ENCODE results near the gene CAMSAP3. TPM values are rescaled to one million over a fixed set of nuclear protein-coding genes. Genes with fewer than 3 reads are reported as not detected.
"Not testable (repeated sequence)": the region's sequence is repeated elsewhere in the genome, so short reads cannot be mapped to it uniquely, and the experiment has no call there.

The CAMSAP3 gene
- total RNA-seq, 1 donor from 2014 or later, result 5.7 TPM

- no peak for DNase-seq
Measured at GRCh38 chr19:7632340-7633203, 36.9 kb downstream of the CAMSAP3 start.

- DNase-seq, result no peak
Measured at GRCh38 chr19:7633698-7634097, 38.0 kb downstream of the CAMSAP3 start, which contains the start of gene PCP2. PCP2 (minus strand) TSS chr19:7633719; CDS start chr19:7633457, 262 bp downstream.

GRCh38 chr19:7635670-7636069, 40.0 kb downstream of the CAMSAP3 start:
- no peak for DNase-seq

DNA sequence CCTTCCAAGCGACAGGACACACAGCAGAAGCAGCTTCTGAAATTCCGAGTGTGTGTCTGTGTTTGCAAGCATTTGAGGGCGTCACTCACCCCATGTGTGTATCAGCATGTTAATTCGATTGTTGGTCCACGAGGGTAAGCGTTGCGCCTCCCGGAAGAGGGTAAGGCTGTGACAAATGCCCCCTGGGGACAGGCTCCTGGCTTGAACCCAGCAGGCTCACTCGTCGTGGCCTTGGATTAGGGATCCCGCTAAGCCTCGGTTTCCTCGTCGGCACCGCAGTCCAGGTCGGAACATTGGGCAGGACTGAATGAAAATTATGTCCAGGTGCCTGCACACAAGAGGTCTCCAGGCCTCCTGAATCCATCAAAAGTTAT, 40.6 kb downstream of the CAMSAP3 start:
- no peak for DNase-seq

DNA sequence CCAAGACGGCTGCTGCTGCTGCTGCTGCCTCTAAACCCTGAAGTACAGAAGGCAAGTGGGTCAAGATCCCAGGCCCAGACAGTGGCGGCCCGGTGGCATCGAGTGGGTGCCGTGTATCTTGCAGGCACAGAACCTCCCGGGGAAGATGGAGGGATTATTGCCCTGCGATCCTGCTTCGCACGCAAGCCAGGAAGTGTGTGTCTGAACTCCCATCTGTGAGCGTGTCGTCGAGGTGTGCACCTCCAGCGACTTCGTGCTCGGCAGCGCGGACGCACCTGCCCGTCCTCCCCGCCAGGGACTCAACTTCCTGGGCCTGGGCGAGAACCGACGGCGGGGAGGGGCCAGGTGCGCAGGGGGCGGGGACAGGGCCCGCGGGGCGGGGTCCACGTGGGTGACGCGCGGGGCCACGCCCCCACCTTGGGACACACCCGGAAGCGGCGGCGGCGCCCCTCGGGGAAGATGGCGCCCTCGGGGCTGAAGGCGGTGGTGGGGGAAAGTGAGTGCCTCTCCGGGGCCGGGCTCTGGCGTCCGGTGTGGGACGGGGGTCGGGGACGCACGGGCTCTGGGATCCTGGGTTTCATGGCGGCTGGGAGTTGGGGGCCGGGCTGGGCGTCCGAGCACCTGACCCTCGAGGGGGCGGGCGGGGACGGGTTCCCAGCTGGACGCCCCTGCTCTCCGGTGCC, 41.2 kb downstream of the CAMSAP3 start, which contains the start of gene STXBP2:
TSS of gene STXBP2 (plus strand) at position 420 of the 683 bp plus-strand sequence. CDS start at position 460, 40 bp downstream.
- no peak for DNase-seq

DNA sequence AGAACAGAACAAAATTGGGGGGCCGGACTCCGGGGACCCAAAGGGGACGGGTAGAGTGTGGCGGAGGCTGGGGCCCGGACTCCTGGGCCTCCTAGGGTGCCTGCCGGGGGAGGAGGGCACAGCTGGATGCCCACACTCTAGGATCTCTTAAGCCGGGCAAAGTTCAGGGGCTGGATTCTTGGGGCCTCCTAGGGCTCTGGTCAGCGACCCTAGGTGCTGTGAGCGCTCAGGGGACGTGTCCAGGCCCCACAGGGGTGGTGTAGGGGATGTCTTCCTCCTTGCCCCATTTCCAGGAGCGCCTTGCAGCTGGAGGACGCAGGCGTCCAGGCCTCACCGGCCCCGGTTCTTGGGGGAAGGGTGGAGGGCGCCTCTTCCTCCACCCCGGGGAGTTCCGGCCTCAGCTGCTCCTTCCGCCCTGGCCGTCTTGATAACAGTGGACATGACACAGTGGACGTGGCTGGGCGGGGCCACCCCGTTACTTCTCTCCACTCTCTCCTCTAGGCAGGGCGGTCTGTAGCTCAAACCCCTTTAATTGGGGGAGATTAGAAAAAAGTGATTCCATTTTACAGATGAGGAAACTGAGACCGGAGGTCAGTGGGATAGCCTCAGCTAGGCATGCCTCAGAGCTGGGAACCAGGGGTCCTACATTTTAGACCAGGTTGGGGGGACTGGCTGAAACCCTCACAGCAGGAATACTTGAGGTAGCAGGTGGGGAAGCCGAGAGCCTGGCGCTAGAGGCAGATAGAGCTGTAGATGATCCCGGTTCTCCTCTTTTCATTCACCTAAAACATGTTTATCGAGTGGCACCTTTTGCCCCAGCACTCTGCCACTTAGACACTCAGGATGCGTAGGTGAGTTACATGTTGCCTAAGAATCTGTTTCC, 42.0 kb downstream of the CAMSAP3 start:
- DNase-seq, result no peak

DNA sequence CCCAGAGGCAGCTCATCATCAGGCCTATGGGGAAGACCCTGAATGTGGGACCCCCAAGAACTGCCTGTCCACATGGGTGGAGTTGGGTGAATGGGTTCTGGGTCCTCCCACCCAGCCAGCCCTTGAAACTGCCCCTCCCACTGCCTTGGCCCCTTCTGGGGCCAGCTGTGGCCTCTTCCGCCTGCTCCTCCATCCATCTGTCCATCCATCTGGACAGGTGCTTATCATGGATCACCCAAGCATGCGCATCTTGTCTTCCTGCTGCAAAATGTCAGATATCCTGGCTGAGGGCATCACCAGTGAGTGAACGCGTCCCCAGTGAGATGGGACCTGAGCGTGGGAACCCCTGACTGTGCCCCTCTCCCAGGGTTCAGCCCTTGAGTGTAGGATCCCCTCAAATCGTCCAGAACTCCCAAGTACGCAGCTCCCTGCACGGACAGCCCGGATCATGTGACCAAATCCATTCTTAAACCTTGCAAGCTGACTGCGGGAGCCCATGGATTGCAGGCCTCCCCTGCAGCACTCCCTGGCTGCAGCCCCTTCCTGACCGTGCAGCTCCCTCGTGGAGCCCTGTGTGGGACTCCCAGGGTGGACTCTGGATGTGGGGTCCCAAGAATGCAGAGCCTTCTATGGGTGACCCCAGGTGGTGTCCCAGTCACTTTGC, 43.3 kb downstream of the CAMSAP3 start:
- DNase-seq, result no peak

GRCh38 chr19:7639863-7640348, 44.2 kb downstream of the CAMSAP3 start:
- no peak for DNase-seq

GRCh38 chr19:7640803-7641202, 45.1 kb downstream of the CAMSAP3 start:
- no peak for DNase-seq

- DNase-seq, result no peak
Measured at GRCh38 chr19:7641290-7642276, 45.9 kb downstream of the CAMSAP3 start.

DNA sequence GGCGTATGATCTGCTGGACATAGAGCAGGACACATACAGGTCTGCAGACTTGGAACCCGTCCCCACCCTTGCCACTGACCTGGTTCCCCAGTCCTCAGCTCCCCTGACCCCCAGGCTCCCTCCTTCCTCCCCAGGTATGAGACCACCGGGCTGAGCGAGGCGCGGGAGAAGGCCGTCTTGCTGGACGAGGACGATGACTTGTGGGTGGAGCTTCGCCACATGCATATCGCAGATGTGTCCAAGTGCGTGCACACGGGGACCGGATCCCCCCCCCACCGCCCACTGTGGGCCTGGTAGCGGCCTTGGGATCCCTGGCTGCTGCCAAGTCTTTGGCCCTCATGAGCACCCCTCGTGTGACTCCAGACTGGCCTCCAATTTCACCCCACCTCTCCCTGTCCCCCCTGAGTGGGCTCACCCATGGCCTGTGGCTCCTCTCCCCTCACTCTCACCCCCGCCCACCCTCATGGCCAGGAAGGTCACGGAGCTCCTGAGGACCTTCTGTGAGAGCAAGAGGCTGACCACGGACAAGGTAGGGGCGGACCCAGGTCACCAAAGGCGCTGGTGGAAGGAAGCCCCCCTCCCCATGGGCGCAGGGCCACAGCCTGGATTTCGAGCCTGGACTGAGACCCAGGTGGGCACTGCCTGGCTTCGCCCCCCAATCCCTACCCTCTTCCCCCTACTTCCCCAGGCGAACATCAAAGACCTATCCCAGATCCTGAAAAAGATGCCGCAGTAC, 46.8 kb downstream of the CAMSAP3 start:
- DNase-seq, result no peak

DNA sequence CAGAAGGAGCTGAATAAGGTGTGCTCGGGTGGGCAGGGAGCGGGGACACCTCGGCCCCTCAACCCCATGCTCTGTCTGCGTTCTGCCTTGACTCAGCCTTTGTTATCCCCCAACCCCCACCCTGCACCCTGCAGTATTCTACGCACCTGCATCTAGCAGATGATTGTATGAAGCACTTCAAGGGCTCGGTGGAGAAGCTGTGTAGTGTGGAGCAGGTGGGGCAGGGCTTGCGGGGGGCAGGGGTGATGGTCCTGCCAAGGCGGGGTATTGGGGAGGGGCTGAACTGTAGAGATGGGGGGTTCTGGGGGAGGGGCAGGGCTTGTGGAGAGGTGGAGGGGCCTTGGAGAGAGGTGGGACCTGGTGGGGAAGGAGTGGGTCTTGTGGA, 47.4 kb downstream of the CAMSAP3 start:
- no peak for DNase-seq

DNA sequence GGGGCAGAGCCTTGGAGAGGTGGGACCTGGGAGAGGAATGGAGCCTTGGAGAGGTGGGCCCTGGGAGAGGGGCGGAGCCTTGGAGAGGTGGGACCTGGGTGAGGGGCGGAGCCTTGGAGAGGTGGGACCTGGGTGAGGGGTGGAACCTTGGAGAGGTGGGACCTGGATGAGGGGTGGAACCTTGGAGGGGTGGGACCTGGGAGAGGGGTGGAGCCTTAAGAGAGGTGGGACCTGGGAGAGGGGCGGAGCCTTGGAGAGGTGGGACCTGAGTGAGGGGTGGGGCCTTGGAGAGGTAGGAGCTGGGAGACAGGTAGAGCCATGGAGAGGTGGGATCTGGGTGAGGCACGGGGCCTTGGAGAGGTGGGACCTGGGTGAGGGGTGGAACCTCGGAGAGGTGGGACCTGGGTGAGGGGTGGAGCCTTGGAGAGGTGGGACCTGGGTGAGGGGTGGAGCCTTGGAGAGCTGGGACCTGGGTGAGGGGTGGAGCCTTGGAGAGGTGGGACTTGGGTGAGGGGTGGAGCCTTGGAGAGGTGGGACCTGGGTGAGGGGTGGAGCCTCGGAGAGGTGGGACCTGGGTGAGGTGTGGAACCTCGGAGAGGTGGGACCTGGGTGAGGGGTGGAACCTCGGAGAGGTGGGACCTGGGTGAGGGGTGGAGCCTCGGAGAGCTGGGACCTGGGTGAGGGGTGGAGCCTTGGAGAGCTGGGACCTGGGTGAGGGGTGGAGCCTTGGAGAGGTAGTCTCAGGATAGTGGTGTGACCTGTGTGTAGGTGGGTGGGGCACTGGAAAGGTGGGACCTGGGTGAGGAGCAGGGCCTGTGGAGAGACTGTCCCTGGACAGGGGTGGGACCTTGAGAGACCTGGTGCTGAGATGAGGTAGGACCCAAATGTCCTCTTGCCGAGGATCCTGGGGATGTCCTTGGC, 48.2 kb downstream of the CAMSAP3 start:
- DNase-seq, result not testable (repeated sequence)

DNA sequence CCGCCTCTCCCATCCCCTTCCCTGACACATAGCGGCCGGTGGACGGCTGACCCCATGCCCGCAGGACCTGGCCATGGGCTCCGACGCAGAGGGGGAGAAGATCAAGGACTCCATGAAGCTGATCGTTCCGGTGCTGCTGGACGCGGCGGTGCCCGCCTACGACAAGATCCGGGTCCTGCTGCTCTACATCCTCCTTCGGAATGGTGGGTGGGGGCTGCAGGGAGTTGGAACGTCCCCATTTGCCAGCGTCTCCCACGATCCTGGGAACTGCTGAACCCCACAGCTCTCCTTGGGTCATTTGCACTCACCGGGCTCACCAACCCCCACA, 48.9 kb downstream of the CAMSAP3 start:
- DNase-seq, result no peak

- no peak for DNase-seq
Measured at GRCh38 chr19:7645163-7645562, 49.5 kb downstream of the CAMSAP3 start.

GRCh38 chr19:7645656-7646425, 50.2 kb downstream of the CAMSAP3 start:
- DNase-seq, result no peak

GRCh38 chr19:7646426-7646700, 50.7 kb downstream of the CAMSAP3 start:
- no peak for DNase-seq

GRCh38 chr19:7647156-7647555, 51.5 kb downstream of the CAMSAP3 start:
- no peak for DNase-seq

All from skin of body (tissue), 2 donors.